K562 (cell line): ENCODE measurements around the gene FN3K. TPM values are rescaled to one million over a fixed set of nuclear protein-coding genes. Genes with fewer than 3 reads are reported as not detected.

Source experiments
- CEBPZ ChIP-seq: fragments of 150-350 bp; IDR thresholded peaks from 2 replicates; pipeline ENCODE4 v1.6.1; 2014; ENCODE audit warnings: low read depth, mild to moderate bottlenecking, low read length, borderline replicate concordance
- DACH1 ChIP-seq: fragments of 450-650 bp; IDR thresholded peaks from 2 replicates; pipeline ENCODE4 v1.6.1; 2018; ENCODE audit not compliant: partially characterized antibody
- ELK3 ChIP-seq: fragments of 450-650 bp; formaldehyde crosslinking; IDR thresholded peaks from 2 replicates; pipeline ENCODE4 v1.4.0; 2020; ENCODE audit warnings: mild to moderate bottlenecking
- FOSL1 ChIP-seq: fragments of 200-800 bp; sonication (Bioruptor generic); conservative IDR thresholded peaks from 2 replicates; pipeline ENCODE4 v1.6.1; 2016; ENCODE audit warnings: missing genetic modification characterization, missing compliant biosample characterization
- FOXA3 ChIP-seq, 2 experiments: fragments of 450-650 bp in 1 of 2; sonication (generic) in 1 of 2; formaldehyde crosslinking; IDR thresholded peaks in 1 of 2; conservative IDR thresholded peaks in 1 of 2; 2 replicates each; pipeline versions ENCODE4 v1.4.0 to v1.8.0; 2020 to 2022; ENCODE audit warnings: mild to moderate bottlenecking in 2 of 2, missing genetic modification reagents in 1 of 2
- GTF2F1 ChIP-seq: IDR thresholded peaks from 2 replicates; pipeline ENCODE4 v1.6.1; 2011; ENCODE audit warnings: low read depth, low read length, improper control_type of control experiment
- SRSF9 ChIP-seq: fragments of 200-400 bp; formaldehyde crosslinking; IDR thresholded peaks from 2 replicates; pipeline ENCODE4 v1.6.1; 2017; ENCODE audit warnings: low read depth, low read length, borderline replicate concordance
- ZFP30 ChIP-seq: fragments of 250-450 bp; sonication (Bioruptor Pico); IDR thresholded peaks from 2 replicates; pipeline ENCODE4 v1.8.0; 2022; ENCODE audit warnings: moderate library complexity, mild to moderate bottlenecking, inconsistent platforms, borderline replicate concordance
- ZMIZ1 ChIP-seq, 2 experiments: fragments of 150-350 bp in 1 of 2; IDR thresholded peaks; 2 replicates each; pipeline ENCODE4 v1.6.1; 2012 to 2016; ENCODE audit warnings: low read depth in 2 of 2, low read length in 2 of 2, mild to moderate bottlenecking in 1 of 2, moderate library complexity in 1 of 2
- ZNF395 ChIP-seq: fragments of 200-800 bp; sonication (Bioruptor generic); IDR thresholded peaks from 2 replicates; pipeline ENCODE4 v1.6.1; 2017; ENCODE audit warnings: missing genetic modification characterization, missing compliant biosample characterization
- ZNF511 ChIP-seq: sonication (generic); formaldehyde crosslinking; IDR thresholded peaks from 2 replicates; pipeline ENCODE4 v1.8.0; 2022; ENCODE audit warnings: mild to moderate bottlenecking, missing genetic modification reagents
- ZSCAN29 ChIP-seq: fragments of 450-650 bp; IDR thresholded peaks from 2 replicates; pipeline ENCODE4 v1.6.1; 2017
- polyA plus RNA-seq, 8 experiments: library from polyadenylated mRNA; depleted of rRNA in 4 of 8; stranded (reverse) in 5 of 8; unstranded in 3 of 8; fragments of >200 nt; fragmentation: Nextera tagmentation in 2 of 8; fragmentation: Illumina TruSeq in 1 of 8; extraction: Ambion mirVana in 2 of 8; extraction: Trizol in 1 of 8; gene quantifications; 2 replicates each; pipeline versions ENCODE4 v1.2.1 to v1.2.3, GENCODE V29; 2011 to 2014; ENCODE audit warnings: inconsistent platforms in 1 of 8, missing spikeins in 1 of 8
- total RNA-seq, 7 experiments: library from RNA; depleted of rRNA in 6 of 7; stranded (reverse); fragments of >200 nt in 6 of 7; fragmentation: Illumina TruSeq in 2 of 7; extraction: Trizol in 2 of 7; gene quantifications; 2 replicates each; pipeline versions ENCODE4 v1.2.1 to v1.2.3, GENCODE V29; 2011 to 2021; ENCODE audit warnings: low replicate concordance in 1 of 7

The FN3K gene
- total and polyA plus RNA-seq, 9 of the 15 experiments (the other 6 are each of a cell fraction or from before 2014, with no cell fraction given) = 0.08 to 22.7 (median 3.8) TPM

GRCh38 chr17:82734987-82735866 is at the start of gene FN3K (continued):
- TF ChIP-seq FOXA3 (CRISPR knock-in tag; conservative IDR thresholded peaks at IDR 0.05 in 1 of 2, IDR thresholded peaks at IDR 0.05 in 1 of 2) (no peak), DACH1 (no peak), ZMIZ1 (IDR thresholded peaks at IDR 0.05; ENCODE audit: low read depth in 2 of 2, low read length in 2 of 2) (no peak), GTF2F1 (no peak), ZNF395 (CRISPR knock-in tag) (peak; percentile 90), ZFP30 (no peak), ELK3 (CRISPR knock-in tag) (no peak), CEBPZ (no peak), FOSL1 (tag) (0 out of 2 replicates have a peak, but pooled peaks have one; percentile 16), ZNF511 (peak; percentile 46; the same call in 1 of the 2 replicates), SRSF9 (no peak), ZSCAN29 (no peak)
